B cell (primary cell): ENCODE data around the gene HS6ST3. TPM values are rescaled to one million over a fixed set of nuclear protein-coding genes. Genes with fewer than 3 reads are reported as not detected.

ENCODE experiments used
- ATAC-seq: fragments of 200-7000 bp; cut with Tn5 transposase; one replicate; pipeline ENCODE4 v1.10.0; 2021; ENCODE audit warnings: low read depth, mild to moderate bottlenecking, moderate number of reproducible peaks, moderate library complexity
- CTCF ChIA-PET: fragments of 350-600 bp; sonication (Branson Sonifier 250); formaldehyde crosslinking; loops from one replicate; lab custom pipeline; 2021; ENCODE audit warnings: antibody characterized with exemption, inconsistent platforms; lab: Charles Lee
- POLR2A ChIA-PET: fragments of 350-600 bp; sonication (Branson Sonifier 250); formaldehyde crosslinking; loops from one replicate; lab custom pipeline; 2021; ENCODE audit warnings: antibody characterized with exemption; lab: Charles Lee
- DNase-seq: peaks from one replicate; pipeline ENCODE4 v3.0.0; 2013
- H2AFZ ChIP-seq: 2 replicates; pipeline ENCODE4 v1.6.1; 2012; ENCODE audit warnings: mild to moderate bottlenecking, low read depth, low read length; ENCODE audit not compliant: insufficient read depth, poor library complexity, severe bottlenecking
- H3K27ac ChIP-seq, 2 donors: 1 replicate in 1 of 2; 2 replicates in 1 of 2; pipeline ENCODE4 v1.5.1; 2012 to 2013; ENCODE audit warnings: low read length in 2 of 2, mild to moderate bottlenecking in 2 of 2, moderate library complexity in 1 of 2
- H3K27me3 ChIP-seq, 4 experiments: fragments of 200-600 bp in 1 of 4; sonication (generic) in 1 of 4; replicated peaks in 1 of 4; 1 replicate in 2 of 4; 2 replicates in 2 of 4; pipeline versions ENCODE4 v1.6.1 to v1.7.0; 2013 to 2016; ENCODE audit warnings: low read length in 3 of 4, mild to moderate bottlenecking in 2 of 4, mixed read lengths in 1 of 4, moderate library complexity in 1 of 4; ENCODE audit not compliant: insufficient read depth in 4 of 4, control insufficient read depth in 3 of 4; ENCODE audit errors: control extremely low read depth in 1 of 4
- H3K36me3 ChIP-seq, 2 experiments: replicated peaks in 1 of 2; 1 replicate in 1 of 2; 2 replicates in 1 of 2; pipeline versions ENCODE4 v1.6.1 to v1.7.1; 2013; ENCODE audit warnings: low read length in 1 of 2; ENCODE audit not compliant: insufficient read depth in 2 of 2, control insufficient read depth in 1 of 2; ENCODE audit errors: control extremely low read depth in 1 of 2, extremely low read depth in 1 of 2
- H3K4me1 ChIP-seq, 2 donors: fragments of 200-600 bp in 1 of 2; sonication (generic) in 1 of 2; 1 replicate in 1 of 2; 2 replicates in 1 of 2; pipeline versions ENCODE4 v1.5.1 to v1.6.1; 2013 to 2017; ENCODE audit warnings: low read length in 2 of 2; ENCODE audit not compliant: control insufficient read depth in 2 of 2, insufficient read depth in 2 of 2
- H3K4me2 ChIP-seq: replicated peaks from 2 replicates; pipeline ENCODE3; 2012; ENCODE audit warnings: mild to moderate bottlenecking, low read depth, low read length; ENCODE audit not compliant: poor library complexity, severe bottlenecking
- H3K4me3 ChIP-seq, 5 experiments: fragments of 200-600 bp in 1 of 5; sonication (generic) in 1 of 5; 1 replicate in 3 of 5; 2 replicates in 2 of 5; pipeline versions ENCODE4 v1.5.1 to v1.7.0; 2011 to 2016; ENCODE audit warnings: low read length in 4 of 5, mild to moderate bottlenecking in 4 of 5, low read depth in 2 of 5, control low read depth in 1 of 5, moderate library complexity in 1 of 5; ENCODE audit not compliant: insufficient read depth in 1 of 5; ENCODE audit errors: control extremely low read depth in 1 of 5, extremely low read depth in 1 of 5
- H3K79me2 ChIP-seq: fragments of 200-600 bp; sonication (generic); one replicate; pipeline ENCODE4 v1.6.0; 2016; ENCODE audit warnings: low read length; ENCODE audit not compliant: control insufficient read depth, insufficient read depth
- H3K9ac ChIP-seq: fragments of 200-600 bp; sonication (generic); 2 replicates; pipeline ENCODE4 v1.6.1; 2017; ENCODE audit warnings: mild to moderate bottlenecking, low read length, moderate library complexity
- H3K9me3 ChIP-seq, 3 donors: one replicate each; pipeline versions ENCODE4 v1.6.1 to v1.7.1; 2013; ENCODE audit warnings: low read length in 2 of 3; ENCODE audit not compliant: control insufficient read depth in 2 of 3, insufficient read depth in 1 of 3; ENCODE audit errors: control extremely low read depth in 1 of 3
- H4K20me1 ChIP-seq: 2 replicates; pipeline ENCODE4 v1.6.0; 2012; ENCODE audit warnings: mild to moderate bottlenecking, low read length; ENCODE audit not compliant: insufficient read depth, control insufficient read depth, poor library complexity, severe bottlenecking
- H3K27ac Mint-ChIP-seq: one replicate; pipeline ENCODE4 v1.8.0; 2021; ENCODE audit warnings: mixed read lengths
- H3K27me3 Mint-ChIP-seq: one replicate; pipeline ENCODE4 v1.8.0; 2021; ENCODE audit warnings: mixed read lengths
- H3K4me1 Mint-ChIP-seq: one replicate; pipeline ENCODE4 v1.8.0; 2021; ENCODE audit warnings: mixed read lengths
- H3K4me3 Mint-ChIP-seq: one replicate; pipeline ENCODE4 v1.8.0; 2021; ENCODE audit warnings: mixed read lengths
- H3K9me3 Mint-ChIP-seq: one replicate; pipeline ENCODE4 v1.8.0; 2022; ENCODE audit warnings: mixed read lengths; ENCODE audit not compliant: insufficient read depth
- CTCF ChIP-seq: fragments of 200-600 bp; IDR thresholded peaks from one replicate; pipeline ENCODE4 v1.8.0; 2022; ENCODE audit warnings: antibody characterized with exemption, mild to moderate bottlenecking
- EZH2 ChIP-seq: IDR thresholded peaks from 2 replicates; pipeline ENCODE4 v1.6.1; 2012; ENCODE audit warnings: borderline replicate concordance, low read depth, mild to moderate bottlenecking, moderate library complexity, low read length; ENCODE audit not compliant: insufficient read depth, poor library complexity, severe bottlenecking
- WGBS: methylation state at CpG from one replicate; pipeline ENCODE4 v1.1.5; 2013; ENCODE audit warnings: missing lambda C conversion rate; ENCODE audit not compliant: insufficient coverage; 5-methylcytosine and 5-hydroxymethylcytosine counted together
- intact Hi-C: fragments of 100-400 bp; cut with micrococcal nuclease; formaldehyde crosslinking; loops from one replicate; pipeline ENCODE4 v1.10.0; 2022
- polyA plus RNA-seq: library from polyadenylated mRNA; depleted of rRNA; stranded (reverse); fragments of >200 nt; gene quantifications from 2 replicates; pipeline ENCODE4 v1.2.3, GENCODE V29; 2012
- total RNA-seq, 2 donors: library from RNA; stranded (reverse); fragments of 120-200 nt in 1 of 2; gene quantifications; 1 replicate in 1 of 2; 2 replicates in 1 of 2; pipeline versions ENCODE4 v1.2.3 to v1.2.4, GENCODE V29; 2013 to 2022

HS6ST3 gene
- total and polyA plus RNA-seq, 2 donors (not counting 1 experiment from before 2014, with no cell fraction given), result not detected

- CTCF ChIA-PET, result no interaction called here
- Histone ChIP-seq H4K20me1 (no peaks in the 10 kb centered on the region), H3K36me3 (no peaks in the 10 kb centered on the region), H3K4me1 (no peaks in the 10 kb centered on the region), H3K27ac (no peak overlapping the region), H3K9me3 (no peaks in the 10 kb centered on the region), H3K27me3 (no peaks in the 10 kb centered on the region), H3K9ac (no peak overlapping the region), H3K4me3 (no peak overlapping the region), H3K4me2 (no peak overlapping the region), H3K79me2 (no peaks in the 10 kb centered on the region), H2AFZ (no peak overlapping the region)
- Mint-ChIP-seq H3K4me3 (no peak overlapping the region), H3K27ac (no peak overlapping the region), H3K27me3 (no peaks in the 10 kb centered on the region), H3K9me3 (no peaks in the 10 kb centered on the region), H3K4me1 (no peaks in the 10 kb centered on the region)
- TF ChIP-seq CTCF, result no peak
- TF ChIP-seq EZH2, result no peak
- POLR2A ChIA-PET, result no interaction called here
- intact Hi-C loops, result no loop called here
- WGBS, result 70% methylated on average over 8 of the region's 10 CpGs
- DNase-seq (no peak), ATAC-seq (no peak)
Observed at GRCh38 chr13:96824140-96824539, 734.2 kb downstream of the HS6ST3 start.

DNA sequence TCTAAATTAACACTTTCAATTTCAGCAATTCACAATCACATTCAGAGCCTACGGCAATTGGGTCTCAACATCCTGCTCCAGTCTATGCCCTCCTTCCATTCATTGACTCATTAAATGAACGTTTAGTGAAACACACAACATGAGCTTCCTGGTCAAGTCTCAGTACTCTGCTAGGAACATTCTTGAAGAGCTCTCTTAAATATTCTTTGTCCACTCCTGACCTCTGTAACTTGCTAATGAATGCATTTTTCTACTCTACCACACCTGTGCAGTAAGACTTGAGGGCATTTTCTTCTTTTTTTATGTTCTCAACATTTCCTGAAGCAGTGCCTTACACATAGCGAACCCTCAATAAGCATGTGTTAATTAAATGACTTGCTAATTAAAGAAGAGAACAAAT is 735.7 kb downstream of the HS6ST3 start:
- Histone ChIP-seq H4K20me1 (no peaks in the 10 kb centered on the region), H2AFZ (no peak overlapping the region), H3K4me1 (no peaks in the 10 kb centered on the region), H3K27me3 (no peaks in the 10 kb centered on the region), H3K9ac (no peak overlapping the region), H3K79me2 (no peaks in the 10 kb centered on the region), H3K4me3 (no peak overlapping the region), H3K4me2 (no peak overlapping the region), H3K9me3 (no peaks in the 10 kb centered on the region), H3K36me3 (no peaks in the 10 kb centered on the region), H3K27ac (no peak overlapping the region)
- Mint-ChIP-seq H3K27ac (no peak overlapping the region), H3K4me3 (no peak overlapping the region), H3K9me3 (no peaks in the 10 kb centered on the region), H3K4me1 (no peaks in the 10 kb centered on the region), H3K27me3 (no peaks in the 10 kb centered on the region)
- DNase-seq, result no peak
- intact Hi-C loops, result no loop called here
- POLR2A ChIA-PET, result no interaction called here
- CTCF ChIA-PET, result no interaction called here
- WGBS, result 100% methylated on average over 1 of the region's 3 CpGs
- no peak for ATAC-seq
- no peak for TF ChIP-seq CTCF
- TF ChIP-seq EZH2, result no peak
